Parathyroid adenoma (tissue), 2 donors: ENCODE results near the gene COX5A.
A peak's percentile ranks its signal among the peaks of the same experiment; 100 is the strongest.

Experiments used
- H2AFZ ChIP-seq: fragments of 300-600 bp; sonication (generic); one replicate; pipeline ENCODE4 v1.7.0; 2017; ENCODE audit warnings: antibody characterized with exemption, mild to moderate bottlenecking
- H3K27ac ChIP-seq: fragments of 300-600 bp; sonication (generic); one replicate; pipeline ENCODE4 v1.7.0; 2017
- H3K27me3 ChIP-seq: fragments of 300-600 bp; sonication (generic); one replicate; pipeline ENCODE4 v1.7.0; 2017; ENCODE audit warnings: low read length; ENCODE audit not compliant: control insufficient read depth, insufficient read depth
- H3K36me3 ChIP-seq: fragments of 300-600 bp; sonication (generic); one replicate; pipeline ENCODE4 v1.7.0; 2017; ENCODE audit warnings: low read length; ENCODE audit not compliant: control insufficient read depth, insufficient read depth
- H3K4me1 ChIP-seq: fragments of 300-600 bp; sonication (generic); one replicate; pipeline ENCODE4 v1.7.0; 2017; ENCODE audit warnings: control low read depth
- H3K4me2 ChIP-seq: fragments of 300-600 bp; sonication (generic); one replicate; pipeline ENCODE4 v1.7.0; 2017; ENCODE audit warnings: low read length
- H3K4me3 ChIP-seq: fragments of 300-600 bp; sonication (generic); one replicate; pipeline ENCODE4 v1.7.0; 2017; ENCODE audit warnings: low read depth, low read length
- H3K79me2 ChIP-seq: fragments of 300-600 bp; sonication (generic); one replicate; pipeline ENCODE4 v1.7.0; 2017; ENCODE audit warnings: control low read depth
- H3K9ac ChIP-seq: fragments of 300-600 bp; sonication (generic); one replicate; pipeline ENCODE4 v1.7.0; 2017; ENCODE audit warnings: mild to moderate bottlenecking
- H3K9me3 ChIP-seq: fragments of 300-600 bp; sonication (generic); one replicate; pipeline ENCODE4 v1.7.0; 2017; ENCODE audit warnings: low read length; ENCODE audit not compliant: control insufficient read depth
- CTCF ChIP-seq: fragments of 300-600 bp; sonication (generic); IDR thresholded peaks from one replicate; pipeline ENCODE4 v1.7.0; 2017; ENCODE audit warnings: antibody characterized with exemption, mild to moderate bottlenecking
- donor health status: primary hyperparathyroidism.

Gene COX5A

DNA sequence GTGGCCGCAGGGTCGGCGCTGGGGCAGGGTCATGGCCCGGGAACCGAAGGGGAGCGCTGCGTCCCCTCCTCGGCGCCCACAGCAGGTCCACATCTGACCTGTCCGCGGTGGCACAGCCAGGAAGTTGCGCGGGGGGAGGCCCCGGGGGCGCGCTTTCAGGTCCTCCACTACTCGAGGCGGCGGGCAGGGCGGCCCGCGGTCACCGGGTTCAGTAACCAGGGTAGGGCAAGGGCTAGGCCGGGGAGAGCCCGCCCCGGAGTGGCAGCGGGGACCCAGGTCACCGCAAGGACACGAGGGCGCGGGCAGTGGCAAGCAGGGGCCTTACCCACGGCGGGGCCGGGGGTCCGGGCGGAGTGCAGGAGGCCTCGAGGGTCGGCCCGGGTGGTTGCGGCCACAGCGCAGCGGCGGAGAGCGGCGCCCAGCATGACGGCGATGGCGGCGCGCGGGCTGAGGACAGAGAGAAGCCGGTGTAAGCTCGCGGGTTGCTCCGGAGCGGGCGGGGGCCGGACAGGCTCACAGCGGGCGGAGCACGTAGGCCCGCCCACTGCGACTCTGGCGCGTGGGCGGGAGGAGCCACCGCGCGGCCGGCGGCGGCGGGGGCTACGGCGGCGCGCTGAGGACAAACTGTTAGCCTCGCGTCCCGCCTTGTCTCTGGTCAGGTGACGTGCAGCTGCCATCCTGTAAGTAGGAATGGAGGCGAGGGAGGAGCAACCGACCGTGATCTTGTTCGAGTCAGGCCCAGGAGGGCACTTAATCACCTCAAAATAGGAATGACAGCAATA is at the start of gene COX5A:
Gene COX5A (minus strand): TSS at position 484 of the 782 bp plus-strand sequence. CDS start 59 bp downstream, at position 425.
- Histone ChIP-seq H3K79me2 (peaks cover 15% of the 10 kb centered on the region), H3K27ac (peak within 1 kb of the TSS; percentile 97), H2AFZ (peak within 1 kb of the TSS; percentile 94), H3K4me1 (no peaks in the 10 kb centered on the region), H3K4me3 (peak within 1 kb of the TSS; percentile 97), H3K27me3 (no peaks in the 10 kb centered on the region), H3K36me3 (no peaks in the 10 kb centered on the region), H3K9ac (peak within 1 kb of the TSS; percentile 67), H3K9me3 (no peaks in the 10 kb centered on the region), H3K4me2 (peak within 1 kb of the TSS; percentile 80)
- no peak for TF ChIP-seq CTCF

- Histone ChIP-seq H3K4me2 (no peak overlapping the region), H3K27ac (no peak overlapping the region), H3K9ac (no peak overlapping the region), H3K27me3 (no peaks in the 10 kb centered on the region), H3K4me3 (no peak overlapping the region), H3K9me3 (no peaks in the 10 kb centered on the region), H2AFZ (no peak overlapping the region), H3K36me3 (no peaks in the 10 kb centered on the region), H3K79me2 (no peaks in the 10 kb centered on the region), H3K4me1 (peaks cover 4% of the 10 kb centered on the region)
- TF ChIP-seq CTCF: no peak
These were observed 45.9 kb upstream of the COX5A start for GRCh38 chr15:74983725-74984231.

GRCh38 chr15:74982183-74982582 is 44.3 kb upstream of the COX5A start:
- Histone ChIP-seq H3K4me2 (no peak overlapping the region), H3K27ac (no peak overlapping the region), H3K4me3 (no peak overlapping the region), H3K9ac (no peak overlapping the region), H3K27me3 (no peaks in the 10 kb centered on the region), H3K9me3 (no peaks in the 10 kb centered on the region), H2AFZ (no peak overlapping the region), H3K79me2 (no peaks in the 10 kb centered on the region), H3K36me3 (no peaks in the 10 kb centered on the region), H3K4me1 (no peaks in the 10 kb centered on the region)
- TF ChIP-seq CTCF: no peak

DNA sequence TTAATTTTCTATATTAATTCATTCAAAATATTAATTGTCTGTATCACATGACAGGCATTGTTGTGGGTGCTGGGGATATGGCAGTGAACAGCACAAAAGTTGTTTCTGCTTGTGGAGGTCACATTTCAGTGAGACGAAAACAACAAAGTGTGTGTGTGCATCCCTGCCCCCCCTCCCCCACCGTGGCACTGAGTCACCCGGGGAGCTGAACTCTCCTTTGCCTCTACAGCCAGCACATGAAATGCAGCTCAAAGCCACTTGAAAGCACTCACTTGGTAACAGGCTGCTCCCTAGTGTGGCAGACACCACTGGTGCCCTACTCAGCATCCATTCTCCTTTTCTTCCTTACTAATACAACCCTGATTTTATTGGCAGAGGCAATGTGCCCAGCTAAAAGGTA is 40.6 kb upstream of the COX5A start:
- Histone ChIP-seq H3K9me3 (no peaks in the 10 kb centered on the region), H3K4me1 (no peaks in the 10 kb centered on the region), H3K4me3 (no peak overlapping the region), H3K79me2 (no peaks in the 10 kb centered on the region), H3K36me3 (no peaks in the 10 kb centered on the region), H2AFZ (no peak overlapping the region), H3K4me2 (no peak overlapping the region), H3K27me3 (no peaks in the 10 kb centered on the region), H3K9ac (no peak overlapping the region), H3K27ac (no peak overlapping the region)
- TF ChIP-seq CTCF: no peak

DNA sequence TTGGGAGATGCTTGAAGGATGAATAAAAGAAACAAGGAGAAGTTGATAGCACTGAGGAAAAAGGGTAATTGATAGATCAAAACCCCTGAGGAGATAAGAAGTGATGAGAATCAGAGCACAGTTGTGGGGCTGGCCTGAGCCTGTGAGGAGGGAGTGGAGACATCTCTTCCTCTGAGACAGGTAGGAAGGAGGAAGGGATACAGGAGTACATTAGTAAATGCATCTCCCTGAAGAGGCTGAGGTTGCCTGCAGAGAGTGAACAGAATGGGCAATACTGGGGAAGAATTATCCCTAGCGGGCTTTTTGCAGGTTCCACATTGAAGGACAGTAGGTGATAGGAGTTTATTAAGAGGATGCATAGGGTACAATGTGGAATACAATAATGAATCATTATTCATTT is 40.2 kb upstream of the COX5A start:
- Histone ChIP-seq H3K4me2 (no peak overlapping the region), H3K9ac (no peak overlapping the region), H2AFZ (no peak overlapping the region), H3K36me3 (no peaks in the 10 kb centered on the region), H3K4me1 (no peaks in the 10 kb centered on the region), H3K79me2 (no peaks in the 10 kb centered on the region), H3K27ac (no peak overlapping the region), H3K9me3 (no peaks in the 10 kb centered on the region), H3K27me3 (no peaks in the 10 kb centered on the region), H3K4me3 (no peak overlapping the region)
- no peak for TF ChIP-seq CTCF
